ENCODE data around the gene APC2. TPM values are rescaled to one million over a fixed set of nuclear protein-coding genes. Genes with fewer than 3 reads are reported as not detected.
A peak's percentile ranks its signal among the peaks of the same experiment; 100 is the strongest.
"Not testable (repeated sequence)": the region's sequence is repeated elsewhere in the genome, so short reads cannot be mapped to it uniquely, and the experiment has no call there.

The APC2 gene
- total RNA-seq, 1 donor from 2014 or later = not detected

- H3K4me3 ChIP-seq (ENCODE audit: low read depth, low read length) = peak within 1 kb of the TSS; percentile 78
- peak; percentile 82 for TF ChIP-seq CTCF (conservative IDR thresholded peaks at IDR 0.05; ENCODE audit: low read depth, low read length)
- peak; percentile 58 for DNase-seq (ENCODE audit: low read depth)
These were observed 11.6 kb upstream of the APC2 start, which contains the start of gene RPS15 for GRCh38 chr19:1438035-1438932. TSS of gene RPS15 (plus strand) at chr19:1438396. CDS start at chr19:1438426, 30 bp downstream.

- peak overlapping the region; percentile 78 for H3K4me3 ChIP-seq (ENCODE audit: low read depth, low read length)
- no peak for DNase-seq (ENCODE audit: low read depth)
- TF ChIP-seq CTCF (conservative IDR thresholded peaks at IDR 0.05; ENCODE audit: low read depth, low read length) = no peak
These were observed 11.0 kb upstream of the APC2 start for GRCh38 chr19:1438933-1439354.

GRCh38 chr19:1439525-1440417 lies 10.2 kb upstream of the APC2 start:
- not testable (repeated sequence) for DNase-seq (ENCODE audit: low read depth)
- H3K4me3 ChIP-seq (ENCODE audit: low read depth, low read length) = peak overlapping the region; percentile 78

- no peak for TF ChIP-seq CTCF (conservative IDR thresholded peaks at IDR 0.05; ENCODE audit: low read depth, low read length)
- no peak for DNase-seq (ENCODE audit: low read depth)
- H3K4me3 ChIP-seq (ENCODE audit: low read depth, low read length) = no peak overlapping the region
These were observed 9.5 kb upstream of the APC2 start for GRCh38 chr19:1440418-1440801.

GRCh38 chr19:1441022-1441426 lies 8.9 kb upstream of the APC2 start:
- no peak for TF ChIP-seq CTCF (conservative IDR thresholded peaks at IDR 0.05; ENCODE audit: low read depth, low read length)
- H3K4me3 ChIP-seq (ENCODE audit: low read depth, low read length) = no peak overlapping the region
- no peak for DNase-seq (ENCODE audit: low read depth)

GRCh38 chr19:1441677-1442438 lies 8.1 kb upstream of the APC2 start:
- DNase-seq (ENCODE audit: low read depth) = no peak
- no peak overlapping the region for H3K4me3 ChIP-seq (ENCODE audit: low read depth, low read length)
- no peak for TF ChIP-seq CTCF (conservative IDR thresholded peaks at IDR 0.05; ENCODE audit: low read depth, low read length)
